AG09309 (cell line): ENCODE results near the gene FUZ.
"Not testable (repeated sequence)": the region's sequence is repeated elsewhere in the genome, so short reads cannot be mapped to it uniquely, and the experiment has no call there.

Experiments
- DNase-seq: peaks from one replicate; pipeline ENCODE4 v3.0.0-alpha.2; 2010; ENCODE audit warnings: low read depth
- H3K4me3 ChIP-seq: 2 replicates; pipeline ENCODE4 v1.5.1; 2011; ENCODE audit warnings: mild to moderate bottlenecking, low read depth, low read length, moderate library complexity; ENCODE audit not compliant: control insufficient read depth
- TF ChIP-seq, protein P1 (sequence below): IDR thresholded peaks from 2 replicates; pipeline ENCODE4 v1.5.1; 2011; ENCODE audit warnings: mild to moderate bottlenecking, low read depth, low read length, inconsistent platforms; ENCODE audit not compliant: insufficient read depth, control insufficient read depth; ENCODE audit errors: missing control alignments

Gene FUZ

DNA sequence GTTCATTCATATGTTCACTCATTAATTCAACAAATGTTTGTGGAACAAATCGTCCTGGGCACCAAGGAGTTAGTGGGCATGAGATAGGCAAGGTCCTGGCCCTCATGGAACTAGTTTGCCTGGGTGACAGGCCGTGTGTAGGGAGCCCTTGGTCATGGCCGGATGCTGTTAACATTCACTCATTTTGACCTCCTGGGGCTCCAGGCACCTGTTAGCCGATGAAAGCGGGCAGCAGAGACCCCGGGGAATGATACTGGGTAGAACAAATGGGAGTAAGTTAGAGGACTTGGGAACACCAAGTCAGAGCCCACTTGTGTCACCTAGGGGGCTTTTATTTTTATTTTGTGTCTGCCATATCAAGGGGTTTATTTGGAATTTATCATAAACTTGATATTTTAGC, 11.6 kb upstream of the FUZ start:
- TF ChIP-seq, protein P1, sequence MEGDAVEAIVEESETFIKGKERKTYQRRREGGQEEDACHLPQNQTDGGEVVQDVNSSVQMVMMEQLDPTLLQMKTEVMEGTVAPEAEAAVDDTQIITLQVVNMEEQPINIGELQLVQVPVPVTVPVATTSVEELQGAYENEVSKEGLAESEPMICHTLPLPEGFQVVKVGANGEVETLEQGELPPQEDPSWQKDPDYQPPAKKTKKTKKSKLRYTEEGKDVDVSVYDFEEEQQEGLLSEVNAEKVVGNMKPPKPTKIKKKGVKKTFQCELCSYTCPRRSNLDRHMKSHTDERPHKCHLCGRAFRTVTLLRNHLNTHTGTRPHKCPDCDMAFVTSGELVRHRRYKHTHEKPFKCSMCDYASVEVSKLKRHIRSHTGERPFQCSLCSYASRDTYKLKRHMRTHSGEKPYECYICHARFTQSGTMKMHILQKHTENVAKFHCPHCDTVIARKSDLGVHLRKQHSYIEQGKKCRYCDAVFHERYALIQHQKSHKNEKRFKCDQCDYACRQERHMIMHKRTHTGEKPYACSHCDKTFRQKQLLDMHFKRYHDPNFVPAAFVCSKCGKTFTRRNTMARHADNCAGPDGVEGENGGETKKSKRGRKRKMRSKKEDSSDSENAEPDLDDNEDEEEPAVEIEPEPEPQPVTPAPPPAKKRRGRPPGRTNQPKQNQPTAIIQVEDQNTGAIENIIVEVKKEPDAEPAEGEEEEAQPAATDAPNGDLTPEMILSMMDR, result no peak
- H3K4me3 ChIP-seq, result no peak overlapping the region
- DNase-seq, result no peak

DNA sequence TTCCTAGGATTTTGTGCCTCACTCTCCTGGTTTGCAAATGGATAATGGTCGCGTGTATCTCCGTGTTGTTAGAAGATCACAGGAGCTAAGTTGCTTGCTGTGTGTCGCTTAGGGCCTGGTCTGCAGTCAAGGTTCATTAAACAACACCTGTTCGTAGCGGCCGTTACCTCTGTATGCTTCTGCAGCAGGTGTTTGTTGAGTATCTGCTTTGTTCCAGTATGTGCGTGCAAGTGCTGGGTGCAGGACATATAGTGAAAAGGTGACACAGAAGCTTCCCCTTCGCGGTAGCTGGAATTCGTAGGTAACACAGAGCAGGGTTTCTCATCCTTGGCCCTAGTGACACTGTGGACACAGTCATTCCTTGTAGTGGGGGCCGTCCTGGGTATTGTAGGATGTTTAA, 10.4 kb upstream of the FUZ start:
- H3K4me3 ChIP-seq, result no peak overlapping the region
- no peak for DNase-seq
- TF ChIP-seq, protein P1, result no peak

DNA sequence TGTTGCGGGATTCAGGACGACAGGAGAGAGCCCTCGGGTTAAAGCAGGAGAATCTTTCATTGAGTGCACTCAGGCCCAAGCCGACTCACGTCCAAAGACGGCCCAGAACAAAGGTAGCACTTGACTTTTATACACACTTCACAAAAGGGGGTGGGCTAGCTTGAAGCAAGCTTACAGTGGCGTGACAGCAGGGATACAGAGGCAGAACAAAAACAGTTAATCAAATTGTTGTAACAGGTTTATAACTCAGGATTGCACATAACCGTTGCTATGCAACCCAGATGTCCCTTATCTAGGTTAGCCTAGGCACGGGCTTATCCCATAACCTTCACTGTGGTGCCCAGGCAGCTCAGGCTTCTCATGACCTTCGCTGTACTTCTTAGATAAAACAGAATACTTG, 7.0 kb upstream of the FUZ start:
- DNase-seq, result no peak
- H3K4me3 ChIP-seq, result no peak overlapping the region

DNA sequence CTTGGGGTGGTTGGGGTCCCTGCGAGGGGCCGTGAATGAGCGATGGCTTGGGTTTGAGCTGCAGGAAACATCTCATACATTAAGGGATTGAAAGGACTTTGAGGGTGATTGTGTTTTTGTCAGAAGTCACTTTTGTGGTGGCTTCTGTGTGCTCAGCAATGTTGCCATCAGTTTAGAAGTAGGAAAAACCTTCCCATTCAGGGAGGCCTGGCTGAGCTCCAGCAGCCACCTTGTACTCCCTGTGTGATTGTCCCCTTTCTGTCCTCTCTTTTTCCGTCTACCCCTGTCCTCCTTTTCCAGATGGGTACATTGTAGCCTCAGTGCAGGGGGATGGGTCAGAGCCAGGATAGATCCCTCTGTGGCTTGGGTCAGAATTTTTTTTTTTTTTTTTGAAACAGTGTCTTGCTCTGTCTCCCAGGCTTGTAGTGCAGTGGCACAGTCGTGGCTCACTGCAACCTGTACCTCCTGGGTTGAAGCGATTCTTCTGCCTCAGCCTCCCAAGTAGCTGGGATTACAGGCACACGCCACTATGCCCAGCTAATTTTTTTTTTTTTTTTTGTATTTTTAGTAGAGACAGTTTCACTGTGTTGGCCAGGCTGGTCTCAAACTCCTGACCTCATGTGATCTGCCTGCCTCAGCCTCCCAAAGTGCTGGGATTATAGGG, 6.5 kb upstream of the FUZ start:
- not testable (repeated sequence) for DNase-seq
- H3K4me3 ChIP-seq, result peak overlapping the region; percentile 88

More for the DNA sequence above, 7.0 kb upstream of the FUZ start:
- TF ChIP-seq, protein P1, result no peak

DNA sequence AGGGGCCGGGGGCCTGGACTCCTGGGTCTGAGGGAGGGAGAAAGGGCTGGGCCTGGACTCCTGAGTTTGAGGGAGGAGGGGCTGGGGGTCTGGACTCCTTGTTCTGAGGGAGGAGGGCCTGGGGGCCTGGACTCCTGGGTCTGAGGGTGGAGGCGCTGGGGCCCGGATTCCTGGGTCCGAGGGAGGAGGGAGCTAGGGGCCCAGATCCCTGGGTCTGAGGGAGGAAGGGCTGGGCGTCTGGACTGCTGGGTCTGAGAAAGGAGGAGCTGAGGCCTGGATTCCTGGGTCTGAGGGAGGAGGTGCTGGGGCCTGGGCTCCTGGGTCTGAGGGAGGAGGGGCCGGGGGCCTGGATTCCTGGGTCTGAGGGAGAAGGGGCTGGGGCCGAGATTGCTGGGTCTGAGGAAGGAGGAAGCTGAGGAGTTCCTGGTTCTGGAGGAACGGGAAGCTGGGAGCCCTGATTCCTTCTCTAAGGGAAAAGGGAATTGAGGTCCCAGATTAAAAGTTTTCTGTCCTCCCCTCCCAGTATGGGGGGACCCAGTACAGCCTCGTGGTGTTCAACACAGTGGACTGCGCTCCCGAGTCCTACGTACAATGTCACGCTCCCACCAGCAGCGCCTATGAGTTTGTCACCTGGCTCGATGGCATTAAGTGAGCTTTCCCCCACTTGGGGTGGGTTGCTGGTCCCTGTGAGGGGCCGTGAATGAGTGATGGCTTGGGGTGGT, 5.7 kb upstream of the FUZ start:
- peak overlapping the region; percentile 88 for H3K4me3 ChIP-seq
- DNase-seq, result no peak
- TF ChIP-seq, protein P1, result no peak

DNA sequence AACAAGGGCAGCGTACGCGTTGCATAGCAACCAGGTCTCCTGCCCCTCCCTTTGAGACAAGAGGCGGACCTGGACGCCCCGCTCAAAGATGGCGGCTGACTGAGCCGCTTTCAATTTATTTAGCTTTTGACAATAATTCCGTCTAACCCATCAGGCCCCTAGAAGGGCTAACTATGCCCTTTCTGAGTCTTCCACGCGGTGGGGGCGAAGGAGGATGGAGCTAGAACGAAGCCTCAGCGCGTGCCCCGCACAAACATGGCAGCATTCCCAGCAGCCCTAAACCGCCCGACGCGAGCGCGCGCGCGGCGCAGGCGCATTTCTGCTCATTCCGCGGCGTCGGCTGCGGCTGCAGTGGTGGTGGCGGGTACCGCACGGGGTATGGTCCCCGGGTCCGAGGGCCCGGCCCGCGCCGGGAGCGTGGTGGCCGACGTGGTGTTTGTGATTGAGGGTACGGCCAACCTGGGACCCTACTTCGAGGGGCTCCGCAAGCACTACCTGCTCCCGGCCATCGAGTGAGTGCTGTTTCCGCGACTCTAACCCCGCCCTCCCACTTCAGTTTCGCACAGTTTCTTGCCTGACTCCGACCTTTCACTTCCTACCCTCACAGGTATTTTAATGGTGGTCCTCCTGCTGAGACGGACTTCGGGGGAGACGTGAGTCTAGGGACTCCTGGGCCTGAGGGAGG, 5.0 kb upstream of the FUZ start, which contains the start of gene MED25:
MED25 (plus strand) TSS at position 326 of the 685 bp plus-strand sequence; CDS start at position 379, 53 bp downstream.
- TF ChIP-seq, protein P1, result no peak
- H3K4me3 ChIP-seq, result peak within 1 kb of the TSS; percentile 88
- peak; percentile 34 for DNase-seq

DNA sequence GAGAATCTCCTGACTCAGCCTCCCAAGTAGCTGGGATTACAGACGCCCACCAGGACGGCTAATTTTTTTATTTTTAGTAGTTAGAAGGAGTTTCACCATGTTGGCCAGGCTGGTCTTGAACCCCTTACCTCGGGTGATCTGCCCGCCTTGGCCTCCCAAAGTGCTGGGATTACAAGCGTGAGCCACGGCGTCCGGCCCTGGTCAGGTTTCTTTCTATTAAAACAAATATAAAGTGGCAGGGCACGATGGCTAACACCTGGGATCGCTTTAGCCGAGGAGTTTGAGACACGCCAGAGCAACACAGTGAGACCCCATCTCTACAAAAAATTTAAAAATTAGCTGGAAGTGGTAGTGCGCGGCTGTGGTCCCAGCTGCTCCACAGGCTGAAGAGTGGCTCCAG, 3.5 kb upstream of the FUZ start:
- no peak for DNase-seq
- no peak overlapping the region for H3K4me3 ChIP-seq
- TF ChIP-seq, protein P1, result no peak
